RKO (cell line): ENCODE measurements around the gene TARBP1.
"Not testable (repeated sequence)": the region's sequence is repeated elsewhere in the genome, so short reads cannot be mapped to it uniquely, and the experiment has no call there.

ENCODE experiments used
- DNase-seq: peaks from one replicate; pipeline ENCODE4 v3.0.0-alpha.2; 2016; ENCODE audit warnings: low spot score

Gene TARBP1, protein sequence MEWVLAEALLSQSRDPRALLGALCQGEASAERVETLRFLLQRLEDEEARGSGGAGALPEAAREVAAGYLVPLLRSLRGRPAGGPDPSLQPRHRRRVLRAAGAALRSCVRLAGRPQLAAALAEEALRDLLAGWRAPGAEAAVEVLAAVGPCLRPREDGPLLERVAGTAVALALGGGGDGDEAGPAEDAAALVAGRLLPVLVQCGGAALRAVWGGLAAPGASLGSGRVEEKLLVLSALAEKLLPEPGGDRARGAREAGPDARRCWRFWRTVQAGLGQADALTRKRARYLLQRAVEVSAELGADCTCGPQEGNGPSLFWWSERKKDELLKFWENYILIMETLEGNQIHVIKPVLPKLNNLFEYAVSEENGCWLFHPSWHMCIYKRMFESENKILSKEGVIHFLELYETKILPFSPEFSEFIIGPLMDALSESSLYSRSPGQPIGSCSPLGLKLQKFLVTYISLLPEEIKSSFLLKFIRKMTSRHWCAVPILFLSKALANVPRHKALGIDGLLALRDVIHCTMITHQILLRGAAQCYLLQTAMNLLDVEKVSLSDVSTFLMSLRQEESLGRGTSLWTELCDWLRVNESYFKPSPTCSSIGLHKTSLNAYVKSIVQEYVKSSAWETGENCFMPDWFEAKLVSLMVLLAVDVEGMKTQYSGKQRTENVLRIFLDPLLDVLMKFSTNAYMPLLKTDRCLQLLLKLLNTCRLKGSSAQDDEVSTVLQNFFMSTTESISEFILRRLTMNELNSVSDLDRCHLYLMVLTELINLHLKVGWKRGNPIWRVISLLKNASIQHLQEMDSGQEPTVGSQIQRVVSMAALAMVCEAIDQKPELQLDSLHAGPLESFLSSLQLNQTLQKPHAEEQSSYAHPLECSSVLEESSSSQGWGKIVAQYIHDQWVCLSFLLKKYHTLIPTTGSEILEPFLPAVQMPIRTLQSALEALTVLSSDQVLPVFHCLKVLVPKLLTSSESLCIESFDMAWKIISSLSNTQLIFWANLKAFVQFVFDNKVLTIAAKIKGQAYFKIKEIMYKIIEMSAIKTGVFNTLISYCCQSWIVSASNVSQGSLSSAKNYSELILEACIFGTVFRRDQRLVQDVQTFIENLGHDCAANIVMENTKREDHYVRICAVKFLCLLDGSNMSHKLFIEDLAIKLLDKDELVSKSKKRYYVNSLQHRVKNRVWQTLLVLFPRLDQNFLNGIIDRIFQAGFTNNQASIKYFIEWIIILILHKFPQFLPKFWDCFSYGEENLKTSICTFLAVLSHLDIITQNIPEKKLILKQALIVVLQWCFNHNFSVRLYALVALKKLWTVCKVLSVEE (N-terminal part only)

DNA sequence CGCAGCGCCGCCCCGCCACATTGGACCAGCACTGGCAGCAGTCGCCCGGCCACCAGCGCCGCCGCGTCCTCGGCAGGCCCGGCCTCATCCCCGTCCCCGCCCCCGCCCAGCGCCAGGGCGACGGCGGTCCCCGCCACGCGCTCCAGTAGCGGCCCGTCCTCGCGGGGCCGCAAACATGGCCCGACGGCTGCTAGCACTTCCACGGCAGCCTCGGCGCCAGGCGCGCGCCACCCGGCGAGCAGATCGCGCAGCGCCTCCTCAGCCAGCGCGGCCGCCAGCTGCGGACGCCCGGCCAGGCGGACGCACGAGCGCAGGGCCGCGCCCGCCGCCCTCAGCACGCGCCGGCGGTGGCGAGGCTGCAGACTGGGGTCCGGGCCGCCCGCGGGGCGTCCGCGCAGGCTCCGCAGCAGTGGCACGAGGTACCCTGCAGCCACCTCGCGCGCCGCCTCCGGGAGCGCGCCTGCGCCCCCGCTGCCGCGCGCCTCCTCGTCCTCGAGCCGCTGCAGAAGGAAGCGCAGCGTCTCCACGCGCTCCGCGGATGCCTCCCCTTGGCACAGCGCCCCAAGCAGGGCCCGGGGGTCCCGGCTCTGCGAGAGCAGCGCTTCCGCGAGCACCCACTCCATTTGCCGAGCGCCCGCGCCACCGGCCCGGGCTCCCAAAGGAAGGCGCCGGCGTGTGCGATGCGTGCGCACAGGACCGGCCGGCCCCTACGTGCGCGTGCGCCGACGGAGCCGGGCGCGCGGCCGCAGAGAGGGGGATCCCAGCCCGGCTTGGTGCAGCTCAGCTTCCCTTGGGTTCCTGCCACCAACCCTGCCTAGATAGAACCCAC, at the start of gene TARBP1:
TSS of gene TARBP1 (minus strand) at position 699 of the 829 bp plus-strand sequence. CDS start at position 623, 76 bp downstream.
- peak; percentile 76 for DNase-seq

DNA sequence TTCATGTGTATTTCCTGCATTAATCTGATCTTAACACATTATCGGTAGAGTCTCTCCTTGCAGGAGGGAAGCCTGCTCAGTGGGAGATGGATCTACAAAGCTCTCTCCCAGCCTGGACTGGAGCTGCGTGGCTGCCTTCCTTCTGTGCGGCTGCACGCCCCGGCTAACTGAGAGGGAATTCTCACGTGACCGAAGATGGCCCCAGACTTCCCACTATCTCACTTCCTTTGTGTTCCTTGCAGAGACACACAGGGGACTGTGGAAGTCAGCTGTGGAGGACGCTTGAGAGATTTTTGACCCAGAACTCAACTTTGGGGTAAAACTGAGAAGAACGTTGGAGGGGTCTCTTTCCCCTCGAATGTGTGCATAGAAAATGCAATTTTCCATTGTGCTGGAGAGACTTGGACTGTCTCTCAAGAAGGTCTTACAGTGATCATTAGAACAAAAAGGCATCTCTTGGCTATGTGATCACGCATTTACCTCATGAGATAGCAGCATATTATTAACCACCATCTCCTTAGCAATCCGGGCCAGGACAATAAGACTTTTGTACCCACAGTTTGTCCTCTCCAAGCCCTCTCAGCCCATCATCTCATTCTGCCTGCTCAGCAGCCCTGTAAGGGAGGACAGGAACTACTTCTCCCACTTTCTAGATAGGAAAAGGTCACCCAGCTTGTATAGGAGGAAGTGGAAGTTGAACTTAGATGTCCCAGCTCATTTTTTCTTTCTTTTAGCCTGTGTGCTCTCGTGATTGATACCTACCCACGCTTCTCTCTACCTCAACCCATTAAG, 49.3 kb upstream of the TARBP1 start:
- no peak for DNase-seq

DNA sequence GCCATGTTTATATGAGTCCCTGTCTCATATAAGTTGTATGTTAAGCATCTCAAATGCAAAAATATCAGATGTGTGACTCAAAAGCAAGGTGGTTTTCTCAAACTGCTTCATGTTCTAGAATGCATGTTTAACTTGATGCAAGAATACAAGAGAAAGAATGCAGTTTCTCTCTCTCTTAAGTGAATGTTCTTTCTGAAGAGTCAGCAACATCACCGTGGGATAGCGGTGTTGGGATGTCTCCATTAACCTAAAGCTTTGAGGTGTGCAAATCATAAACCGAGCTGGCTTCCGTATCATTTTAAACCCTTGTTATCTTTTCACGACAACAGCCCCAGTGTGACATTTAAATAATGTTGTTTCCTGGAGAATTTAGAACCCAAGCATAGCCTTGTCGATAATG, 48.4 kb upstream of the TARBP1 start:
- DNase-seq: no peak

DNA sequence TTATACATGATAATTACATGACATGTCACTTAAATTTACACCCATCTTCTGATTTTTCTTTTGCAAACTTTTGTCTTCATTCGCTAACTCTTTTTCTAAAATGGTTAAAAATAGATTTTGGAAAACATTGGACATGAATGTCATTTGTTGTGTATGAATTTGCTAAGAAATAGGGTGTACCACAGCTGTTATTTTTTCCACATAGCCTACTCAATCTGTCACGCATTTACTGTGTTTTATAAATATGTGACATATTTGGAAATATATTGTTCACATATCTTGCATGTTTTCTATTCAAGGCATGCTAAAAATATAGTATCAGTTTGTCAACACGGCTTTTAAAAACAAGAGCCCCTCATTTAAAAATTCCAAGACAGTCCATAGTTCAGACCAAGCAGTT, 47.9 kb upstream of the TARBP1 start:
- DNase-seq: no peak

DNA sequence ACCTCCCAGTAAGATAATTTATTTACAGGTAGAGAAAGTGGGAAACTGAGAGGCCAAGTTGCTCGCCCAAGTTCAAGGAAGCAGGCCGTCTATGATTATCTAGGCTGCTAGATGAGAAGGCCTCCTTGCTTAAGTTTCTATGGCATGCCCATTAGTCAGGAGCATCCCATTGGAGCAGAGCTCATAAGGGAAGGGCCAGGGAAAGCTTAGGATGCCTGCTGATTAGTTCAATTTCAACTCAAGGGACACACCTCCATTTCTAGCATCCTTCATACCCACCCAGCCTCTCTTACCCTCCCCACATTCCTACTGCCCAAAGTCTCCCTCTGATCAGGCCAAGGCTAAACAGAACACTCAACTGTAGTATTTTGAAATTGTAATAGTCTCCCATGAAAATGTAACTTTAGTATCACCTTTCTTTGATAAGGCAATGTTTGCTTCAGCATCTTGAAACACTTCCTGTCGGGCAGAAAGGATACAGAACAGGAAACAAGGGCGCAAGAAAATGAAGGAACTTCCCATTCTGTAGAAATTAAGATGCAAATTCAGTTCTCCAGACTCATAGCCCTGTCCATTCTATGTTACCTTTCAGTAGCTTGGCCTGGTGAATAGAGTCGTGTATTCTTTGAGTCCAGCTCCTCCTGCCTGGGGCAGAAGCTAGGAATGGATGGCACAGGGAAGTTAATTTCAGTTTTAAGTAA, 46.3 kb upstream of the TARBP1 start:
- DNase-seq: no peak

DNA sequence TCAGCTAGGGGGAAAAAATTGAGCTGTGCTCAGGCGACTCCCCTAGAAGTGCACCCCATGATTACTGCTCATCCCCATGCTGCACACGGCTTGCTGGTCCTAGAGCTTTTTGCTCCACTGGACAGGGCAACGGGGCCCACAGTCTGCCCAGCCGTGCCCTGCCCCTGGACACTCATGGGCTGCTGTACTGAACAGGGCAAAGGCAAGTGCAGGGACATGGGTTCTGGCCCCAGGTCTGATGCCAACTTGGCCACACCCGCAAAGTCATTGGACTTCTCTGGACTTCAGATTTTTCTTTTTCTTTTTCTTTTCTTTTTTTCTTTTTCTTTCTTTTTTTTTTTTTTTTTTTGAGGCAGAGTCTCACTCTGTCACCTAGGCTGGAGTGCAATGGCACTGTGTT, 42.9 kb upstream of the TARBP1 start:
- no peak for DNase-seq

DNA sequence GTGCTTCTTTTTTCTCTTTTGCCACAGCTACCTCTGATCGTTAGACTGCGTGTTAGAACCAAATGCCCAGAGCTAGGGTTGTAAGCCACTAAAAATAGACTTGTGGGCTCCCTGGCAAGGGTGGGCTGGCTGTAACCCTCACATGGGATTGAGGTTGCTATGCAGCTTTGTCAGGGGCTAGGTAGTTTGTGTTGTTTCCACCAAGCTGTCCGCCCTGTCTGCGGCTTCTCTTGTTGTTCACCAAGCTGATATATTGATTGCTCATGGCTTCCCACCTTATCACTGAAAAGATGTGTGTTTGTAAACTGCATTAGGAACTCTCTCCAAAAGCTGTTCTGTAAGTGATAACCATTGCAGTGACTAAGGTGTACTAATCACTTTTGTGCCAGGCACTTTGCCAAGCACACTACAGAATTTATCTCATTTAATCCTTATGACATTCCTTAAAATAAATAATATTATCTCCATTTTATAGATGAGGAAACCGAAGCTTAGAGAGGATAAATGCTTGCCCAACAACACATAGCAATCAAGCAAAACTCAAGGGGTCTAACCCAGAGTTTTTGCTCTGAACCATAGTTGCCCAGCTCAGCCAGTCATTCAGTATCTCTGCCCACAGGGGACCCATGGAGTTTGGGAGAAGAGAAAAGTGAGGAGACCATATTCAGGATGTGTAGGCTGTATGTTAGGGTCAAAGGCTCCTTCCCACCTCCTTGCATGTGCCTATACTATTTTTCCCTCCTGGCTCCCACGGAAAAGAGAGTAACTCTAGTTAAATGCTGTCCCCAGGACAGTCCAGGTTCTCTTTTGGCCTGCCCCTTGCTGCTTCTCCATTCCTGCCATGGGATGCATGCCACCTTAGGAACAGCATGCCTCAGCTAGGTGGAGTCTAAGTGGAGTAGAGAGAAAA, 42.2 kb upstream of the TARBP1 start:
- no peak for DNase-seq

DNA sequence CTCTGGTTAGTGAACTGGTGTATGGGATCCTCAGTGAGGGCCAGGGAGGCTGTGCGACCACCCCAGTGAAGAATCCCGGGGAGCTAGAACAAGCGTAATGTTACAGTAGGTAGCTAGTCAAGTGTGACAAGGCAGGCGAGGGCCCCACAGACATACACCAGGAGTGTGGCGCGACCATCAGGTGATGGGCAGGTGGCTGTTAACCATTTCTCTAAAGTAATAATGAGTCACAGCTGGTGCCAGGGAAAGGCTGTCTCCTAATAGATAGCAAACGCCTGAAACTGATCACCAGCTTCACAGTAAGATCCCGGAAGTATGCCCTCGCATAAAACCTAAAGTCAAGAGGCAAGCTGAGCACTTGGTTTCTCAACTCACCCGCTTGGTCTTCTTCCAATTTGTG, 40.5 kb upstream of the TARBP1 start:
- DNase-seq: no peak

DNA sequence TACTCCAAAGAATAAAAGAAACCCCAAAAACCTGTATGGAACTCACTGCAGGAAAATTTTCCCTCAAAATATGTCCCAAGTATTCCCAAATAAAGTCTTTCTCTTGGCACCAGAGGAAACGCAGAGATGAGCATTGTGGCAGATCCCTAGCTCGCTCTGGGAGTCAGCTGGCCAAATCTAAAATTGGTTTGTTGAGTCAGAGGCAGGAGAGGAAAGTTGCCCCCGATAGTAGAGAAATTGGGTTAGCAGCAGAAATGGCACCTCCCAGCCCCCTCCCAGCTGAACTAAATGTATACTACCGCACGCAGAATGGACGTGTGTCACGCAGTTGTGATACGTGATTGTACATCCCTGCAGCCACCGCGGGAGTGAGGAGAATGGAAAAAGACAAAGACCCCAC, 39.9 kb upstream of the TARBP1 start:
- no peak for DNase-seq

DNA sequence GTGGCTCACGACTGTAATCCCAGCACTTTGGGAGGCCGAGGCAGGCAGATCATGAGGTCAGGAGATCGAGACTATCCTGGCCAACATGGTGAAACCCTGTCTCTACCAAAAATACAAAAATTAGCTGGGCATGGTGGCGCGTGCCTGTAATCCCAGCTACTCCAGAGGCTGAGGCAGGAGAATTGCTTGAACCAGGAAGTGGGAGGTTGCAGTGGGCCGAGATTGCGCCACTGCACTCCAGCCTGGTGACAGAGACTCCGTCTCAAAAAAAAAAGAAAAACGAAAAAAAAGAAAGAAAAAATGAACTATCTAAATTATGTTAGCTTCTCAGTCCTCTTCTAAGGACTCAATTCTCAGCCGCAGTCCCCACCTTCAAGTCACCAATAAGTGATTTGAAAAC, 39.1 kb upstream of the TARBP1 start:
- not testable (repeated sequence) for DNase-seq

DNA sequence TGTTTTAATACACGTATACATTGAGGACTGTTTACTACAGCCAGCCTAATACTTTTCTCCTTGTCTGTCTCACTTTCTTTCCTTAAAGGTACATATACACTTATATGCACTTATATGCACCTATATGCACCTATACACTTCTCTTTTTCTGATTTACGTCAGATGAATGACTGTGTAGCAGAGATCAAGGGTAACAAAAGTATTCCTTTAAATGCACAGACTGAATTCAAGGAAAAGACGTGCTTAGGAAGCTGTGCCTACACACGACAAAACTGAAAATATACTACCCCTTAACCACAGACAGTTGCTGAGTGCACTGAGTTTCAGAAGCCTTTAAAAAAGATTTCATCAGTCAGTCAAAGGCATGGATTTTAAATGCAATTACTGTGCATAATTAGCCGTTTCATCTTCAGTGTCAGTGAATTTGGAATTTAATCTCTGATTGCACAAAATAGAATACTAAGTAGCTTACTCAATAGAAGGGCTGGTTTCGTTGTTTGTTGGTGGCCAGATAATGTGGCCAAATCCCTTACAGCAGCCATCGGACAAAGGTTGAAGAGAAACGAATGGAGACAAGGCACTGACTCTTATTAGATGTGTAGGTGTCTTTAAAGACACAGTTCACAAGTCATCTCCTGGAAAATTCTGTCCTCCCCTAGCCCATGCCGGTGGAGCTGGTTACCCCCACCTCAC, 38.3 kb upstream of the TARBP1 start:
- no peak for DNase-seq

DNA sequence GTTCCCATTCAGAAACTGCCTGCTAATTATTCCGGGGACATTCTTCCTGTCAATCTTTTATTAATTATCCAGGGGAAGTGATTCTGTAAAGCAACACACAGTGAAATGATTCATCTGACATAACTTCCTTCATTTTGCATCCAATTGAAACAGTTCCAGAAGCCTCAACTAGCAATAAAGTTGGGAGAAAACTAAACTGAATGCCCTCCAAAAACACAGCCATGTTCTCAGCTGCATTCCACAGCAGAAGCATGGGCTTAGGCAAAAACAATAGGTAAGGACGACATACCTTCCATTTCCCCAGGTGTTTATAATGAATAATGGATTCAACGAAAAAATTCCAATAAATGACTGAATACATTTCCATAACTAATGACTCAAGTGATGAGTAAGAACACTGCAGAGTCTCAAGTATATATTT, 36.9 kb upstream of the TARBP1 start:
- DNase-seq: peak; percentile 35

DNA sequence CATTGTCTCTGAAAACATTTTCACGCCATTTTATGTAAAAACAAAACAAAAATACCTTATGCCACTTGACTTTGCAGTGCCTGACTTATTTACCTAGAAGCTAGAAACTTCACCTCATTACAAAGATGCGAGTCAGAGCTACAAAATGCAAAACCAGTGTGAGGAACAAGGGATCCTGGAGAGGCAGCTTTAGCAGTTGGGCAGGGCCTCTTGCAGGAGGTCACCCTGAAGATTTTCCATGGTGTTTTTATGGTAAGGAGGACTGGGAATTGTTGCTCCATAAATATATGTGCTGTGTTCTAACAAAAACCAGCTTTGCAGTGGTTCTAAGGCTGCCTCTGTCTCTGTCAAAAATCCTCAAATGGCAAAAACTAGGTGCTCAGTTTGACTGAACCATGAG, 36.4 kb upstream of the TARBP1 start:
- no peak for DNase-seq

DNA sequence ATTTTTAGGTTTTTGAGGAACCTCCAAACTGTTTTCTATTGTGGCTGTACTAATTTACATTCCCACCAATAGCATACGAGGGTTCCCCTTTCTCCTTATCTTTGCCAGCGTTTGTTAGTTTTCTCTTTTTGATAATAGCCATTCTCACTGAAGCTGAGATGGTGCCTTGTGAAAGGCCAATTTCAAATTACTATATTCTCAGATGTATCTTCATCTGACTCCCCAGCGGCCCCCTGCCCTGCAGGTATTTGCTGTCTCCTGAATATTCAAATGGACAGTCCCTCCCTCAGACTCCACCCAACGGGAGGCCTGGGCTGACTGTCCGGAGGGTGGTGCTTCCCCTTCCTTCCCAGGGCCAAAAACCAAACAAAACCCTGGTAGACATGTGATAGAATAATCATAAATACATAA, 33.5 kb upstream of the TARBP1 start:
- DNase-seq: no peak

DNA sequence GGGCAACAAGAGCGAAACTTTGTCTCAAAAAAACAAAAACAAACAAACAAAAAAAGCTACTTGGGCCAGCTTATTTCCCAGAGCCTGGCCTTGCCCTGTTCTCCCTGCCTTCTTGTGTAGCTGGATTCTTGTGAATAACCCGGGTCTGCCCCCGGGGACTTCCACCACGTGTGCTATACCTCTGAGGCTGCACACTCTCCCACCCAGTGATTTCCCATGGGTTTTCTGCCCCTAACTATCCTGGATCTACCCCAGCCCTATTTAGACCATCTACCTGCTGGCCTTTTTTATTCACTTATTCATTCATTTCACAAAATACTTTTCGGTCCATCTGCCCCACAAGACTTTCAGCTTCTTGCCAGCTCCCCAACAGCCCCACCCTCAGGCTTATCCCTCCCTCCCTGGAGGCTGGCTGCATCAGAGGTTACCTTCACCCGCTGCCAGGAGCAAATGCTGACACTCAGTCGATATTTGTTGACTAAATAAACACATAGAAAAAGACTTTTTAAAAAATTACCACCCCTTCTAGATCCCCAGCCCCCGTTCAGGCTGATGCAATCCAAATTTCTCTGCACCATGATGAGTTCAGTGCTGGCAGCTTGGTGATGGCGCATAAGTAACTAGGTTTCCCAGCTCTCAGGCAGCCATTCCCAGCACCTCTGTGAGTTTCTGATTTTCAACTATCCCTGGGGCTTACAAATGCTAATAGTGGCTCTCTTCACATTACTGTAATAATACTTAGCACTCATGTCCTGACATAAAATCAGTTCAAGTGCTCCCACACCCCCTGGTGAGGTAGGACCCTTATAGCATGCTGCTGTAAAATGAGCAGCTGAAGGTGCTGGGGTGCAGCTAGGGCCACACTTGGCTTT, 30.7 kb upstream of the TARBP1 start:
- no peak for DNase-seq

DNA sequence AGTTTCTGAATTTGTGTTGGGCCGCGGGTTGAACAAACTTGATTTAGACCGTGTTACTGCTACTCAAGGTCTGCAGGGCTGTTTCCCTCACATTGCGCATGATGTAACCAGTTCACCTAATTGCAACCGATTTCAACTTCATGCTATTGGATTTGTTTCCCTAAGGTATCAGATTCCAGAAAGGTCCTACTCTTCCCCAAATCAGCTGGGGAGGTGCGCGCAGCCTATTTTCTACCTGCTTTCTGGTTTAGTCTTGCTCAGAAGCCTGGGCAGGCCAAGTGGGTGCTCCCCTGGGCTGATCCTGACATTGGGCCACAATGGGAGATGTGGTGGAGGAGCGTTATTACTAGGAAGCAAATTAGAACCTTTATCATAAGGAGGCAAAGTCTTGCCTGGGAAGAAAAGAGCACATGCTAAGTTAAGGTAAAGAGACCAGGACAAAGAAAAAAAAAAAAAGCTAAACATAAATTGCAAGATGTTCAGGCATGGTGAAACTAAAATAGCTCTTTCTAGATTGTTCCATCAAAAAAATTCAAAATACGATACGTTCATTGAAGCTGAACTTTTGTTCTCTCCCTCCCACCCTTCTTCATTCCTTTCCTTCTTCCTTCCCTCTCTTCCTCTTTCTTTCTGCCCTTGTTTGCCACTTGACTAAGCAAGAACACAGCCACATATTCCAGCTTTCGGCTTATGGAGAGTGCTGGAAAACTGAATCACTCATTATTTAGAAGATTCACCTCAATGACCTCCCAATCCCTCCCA, 28.8 kb upstream of the TARBP1 start:
- DNase-seq: no peak
